Measurements from ENCODE around the gene TRIM54. TPM values are rescaled to one million over a fixed set of nuclear protein-coding genes. Genes with fewer than 3 reads are reported as not detected.

Gene TRIM54
- total RNA-seq, 1 donor from 2014 or later = not detected

GRCh38 chr2:27261926-27262298, 20.3 kb upstream of the TRIM54 start:
- Histone ChIP-seq H3K9ac (no peak overlapping the region), H3K79me2 (ENCODE audit: low read depth) (no peaks in the 10 kb centered on the region), H4K20me1 (ENCODE audit: low read depth) (peaks cover 10% of the 10 kb centered on the region), H3K4me3 (peak overlapping the region; percentile 58), H3K27me3 (peaks cover 76% of the 10 kb centered on the region), H3K9me3 (ENCODE audit: low read depth) (no peaks in the 10 kb centered on the region), H3K27ac (no peak overlapping the region), H3K36me3 (no peaks in the 10 kb centered on the region), H3K4me1 (peaks cover 8% of the 10 kb centered on the region), H3K4me2 (peak overlapping the region; percentile 80), H3F3A (ENCODE audit: low read depth) (peaks cover 26% of the 10 kb centered on the region), H2AFZ (replicated peaks) (peak overlapping the region; percentile 64)
- H3K9me3 Mint-ChIP-seq = peaks cover 4% of the 10 kb centered on the region
- TF ChIP-seq, protein P1, sequence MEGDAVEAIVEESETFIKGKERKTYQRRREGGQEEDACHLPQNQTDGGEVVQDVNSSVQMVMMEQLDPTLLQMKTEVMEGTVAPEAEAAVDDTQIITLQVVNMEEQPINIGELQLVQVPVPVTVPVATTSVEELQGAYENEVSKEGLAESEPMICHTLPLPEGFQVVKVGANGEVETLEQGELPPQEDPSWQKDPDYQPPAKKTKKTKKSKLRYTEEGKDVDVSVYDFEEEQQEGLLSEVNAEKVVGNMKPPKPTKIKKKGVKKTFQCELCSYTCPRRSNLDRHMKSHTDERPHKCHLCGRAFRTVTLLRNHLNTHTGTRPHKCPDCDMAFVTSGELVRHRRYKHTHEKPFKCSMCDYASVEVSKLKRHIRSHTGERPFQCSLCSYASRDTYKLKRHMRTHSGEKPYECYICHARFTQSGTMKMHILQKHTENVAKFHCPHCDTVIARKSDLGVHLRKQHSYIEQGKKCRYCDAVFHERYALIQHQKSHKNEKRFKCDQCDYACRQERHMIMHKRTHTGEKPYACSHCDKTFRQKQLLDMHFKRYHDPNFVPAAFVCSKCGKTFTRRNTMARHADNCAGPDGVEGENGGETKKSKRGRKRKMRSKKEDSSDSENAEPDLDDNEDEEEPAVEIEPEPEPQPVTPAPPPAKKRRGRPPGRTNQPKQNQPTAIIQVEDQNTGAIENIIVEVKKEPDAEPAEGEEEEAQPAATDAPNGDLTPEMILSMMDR (IDR thresholded peaks at IDR 0.05) = no peak
- TF ChIP-seq EZH2phosphoT487 (IDR thresholded peaks at IDR 0.05) (peak; percentile 62), EZH2 (IDR thresholded peaks at IDR 0.05) (peak; percentile 74)
- H3K27me3 Mint-ChIP-seq (ENCODE audit: insufficient read depth, low read depth) = peaks cover 45% of the 10 kb centered on the region
- H3K4me3 Mint-ChIP-seq = peak overlapping the region; percentile 80
- DNase-seq (ENCODE audit: low spot score) = peak; percentile 54
- H3K36me3 Mint-ChIP-seq = no peaks in the 10 kb centered on the region
- H3K27ac Mint-ChIP-seq = no peak overlapping the region
- H3K4me1 Mint-ChIP-seq = peaks cover 27% of the 10 kb centered on the region

GRCh38 chr2:27262379-27263286, 19.6 kb upstream of the TRIM54 start, which contains the start of gene SLC30A3:
SLC30A3 (minus strand) TSS chr2:27263047; CDS start chr2:27262906, 141 bp downstream.
- no peaks in the 10 kb centered on the region for H3K36me3 Mint-ChIP-seq
- Histone ChIP-seq H3K9ac (no peak within 1 kb of the TSS), H4K20me1 (ENCODE audit: low read depth) (peaks cover 10% of the 10 kb centered on the region), H3F3A (ENCODE audit: low read depth) (peaks cover 26% of the 10 kb centered on the region), H3K4me2 (peak within 1 kb of the TSS; percentile 80), H3K36me3 (no peaks in the 10 kb centered on the region), H3K27ac (no peak within 1 kb of the TSS), H3K79me2 (ENCODE audit: low read depth) (no peaks in the 10 kb centered on the region), H3K4me1 (peaks cover 8% of the 10 kb centered on the region), H2AFZ (replicated peaks) (peak within 1 kb of the TSS; percentile 64), H3K27me3 (peaks cover 82% of the 10 kb centered on the region), H3K9me3 (ENCODE audit: low read depth) (no peaks in the 10 kb centered on the region), H3K4me3 (peak within 1 kb of the TSS; percentile 58)
- TF ChIP-seq EZH2 (IDR thresholded peaks at IDR 0.05) (peak; percentile 85), EZH2phosphoT487 (IDR thresholded peaks at IDR 0.05) (peak; percentile 68)
- TF ChIP-seq, protein P1 (IDR thresholded peaks at IDR 0.05) = peak; percentile 3
- peak within 1 kb of the TSS; percentile 89 for H3K4me3 Mint-ChIP-seq
- peak; percentile 74 for DNase-seq (ENCODE audit: low spot score)
- H3K27me3 Mint-ChIP-seq (ENCODE audit: insufficient read depth, low read depth) = peaks cover 41% of the 10 kb centered on the region
- peaks cover 4% of the 10 kb centered on the region for H3K9me3 Mint-ChIP-seq
- H3K4me1 Mint-ChIP-seq = peaks cover 27% of the 10 kb centered on the region
- H3K27ac Mint-ChIP-seq = no peak within 1 kb of the TSS

GRCh38 chr2:27263287-27264252, 18.7 kb upstream of the TRIM54 start:
- peak; percentile 42 for DNase-seq (ENCODE audit: low spot score)
- H3K27ac Mint-ChIP-seq = no peak overlapping the region
- Histone ChIP-seq H2AFZ (replicated peaks) (no peak overlapping the region), H4K20me1 (ENCODE audit: low read depth) (peaks cover 10% of the 10 kb centered on the region), H3K4me3 (peak overlapping the region; percentile 58), H3K4me1 (peaks cover 8% of the 10 kb centered on the region), H3K4me2 (peak overlapping the region; percentile 80), H3K27ac (no peak overlapping the region), H3K9me3 (ENCODE audit: low read depth) (no peaks in the 10 kb centered on the region), H3K9ac (no peak overlapping the region), H3F3A (ENCODE audit: low read depth) (peaks cover 26% of the 10 kb centered on the region), H3K36me3 (no peaks in the 10 kb centered on the region), H3K79me2 (ENCODE audit: low read depth) (no peaks in the 10 kb centered on the region), H3K27me3 (peaks cover 82% of the 10 kb centered on the region)
- H3K9me3 Mint-ChIP-seq = peaks cover 4% of the 10 kb centered on the region
- H3K4me1 Mint-ChIP-seq = peaks cover 27% of the 10 kb centered on the region
- H3K27me3 Mint-ChIP-seq (ENCODE audit: insufficient read depth, low read depth) = peaks cover 41% of the 10 kb centered on the region
- H3K4me3 Mint-ChIP-seq = peak overlapping the region; percentile 89
- H3K36me3 Mint-ChIP-seq = no peaks in the 10 kb centered on the region
- TF ChIP-seq, protein P1 (IDR thresholded peaks at IDR 0.05) = no peak
- peak; percentile 93 for TF ChIP-seq EZH2phosphoT487 (IDR thresholded peaks at IDR 0.05)
- TF ChIP-seq EZH2 (IDR thresholded peaks at IDR 0.05) = peak; percentile 73

Measured in neural progenitor cell (in vitro differentiated cells).